Kidney (tissue), 14 donors: ENCODE measurements around the gene NOSIP. TPM values are rescaled to one million over a fixed set of nuclear protein-coding genes. Genes with fewer than 3 reads are reported as not detected.

ENCODE experiments used
- DNase-seq, 5 donors: peaks; one replicate each; pipeline ENCODE4 v3.0.0-alpha.2; 2013 to 2020
- FAIRE-seq: peaks from 2 replicates; lab custom pipeline; 2012; peaks lifted over from hg19 to GRCh38; lab: Jason Lieb, UNC
- H3K27ac ChIP-seq, 2 donors: one replicate each; pipeline ENCODE4 v1.7.0; 2013; ENCODE audit warnings: low read depth in 2 of 2, low read length in 2 of 2, inconsistent platforms in 1 of 2
- H3K27me3 ChIP-seq: one replicate; pipeline ENCODE4 v1.7.1; 2013; ENCODE audit warnings: low read length, inconsistent platforms; ENCODE audit not compliant: control insufficient read depth, insufficient read depth
- H3K36me3 ChIP-seq, 3 donors: one replicate each; pipeline versions ENCODE4 v1.7.0 to v1.7.1; 2013; ENCODE audit warnings: low read length in 3 of 3, control low read depth in 1 of 3, inconsistent platforms in 1 of 3; ENCODE audit not compliant: insufficient read depth in 3 of 3, control insufficient read depth in 2 of 3
- H3K4me1 ChIP-seq, 3 donors: one replicate each; pipeline versions ENCODE4 v1.7.0 to v1.7.1; 2013; ENCODE audit warnings: low read length in 3 of 3, inconsistent platforms in 1 of 3, low read depth in 1 of 3; ENCODE audit not compliant: control insufficient read depth in 2 of 3, insufficient read depth in 2 of 3
- H3K4me3 ChIP-seq, 3 donors: one replicate each; pipeline versions ENCODE4 v1.7.0 to v1.8.1; 2013; ENCODE audit warnings: low read length in 3 of 3, control low read depth in 1 of 3, inconsistent platforms in 1 of 3
- H3K9ac ChIP-seq, 3 donors: one replicate each; pipeline versions ENCODE4 v1.7.0 to v1.7.1; 2013; ENCODE audit warnings: low read length in 3 of 3, control low read depth in 1 of 3, inconsistent platforms in 1 of 3
- H3K9me3 ChIP-seq, 3 donors: one replicate each; pipeline versions ENCODE4 v1.7.0 to v1.7.1; 2013; ENCODE audit warnings: low read length in 3 of 3, control low read depth in 1 of 3, inconsistent platforms in 1 of 3; ENCODE audit not compliant: control insufficient read depth in 2 of 3, insufficient read depth in 1 of 3
- CTCF ChIP-seq: IDR thresholded peaks from 3 replicates; pipeline ENCODE4 v1.5.1; 2012; ENCODE audit warnings: mild to moderate bottlenecking, moderate library complexity, borderline replicate concordance; ENCODE audit not compliant: insufficient read depth; ENCODE audit errors: extremely low read depth
- intact Hi-C: fragments of 100-400 bp; cut with DNase I; formaldehyde crosslinking; loops from one replicate; pipeline ENCODE4 v1.11.1; 2022
- polyA plus RNA-seq: library from polyadenylated mRNA; stranded (reverse); fragments of 350-450 nt; fragmentation: Illumina TruSeq; extraction: RNeasy Lipid Tissue Mini Kit (QIAGEN cat#74804); gene quantifications from one replicate; pipeline ENCODE4 v1.2.3, GENCODE V29; 2014; ENCODE audit warnings: low read depth, low replicate concordance; ENCODE audit not compliant: insufficient read depth
- total RNA-seq: library from RNA; stranded (reverse); fragmentation: NEBNext Ultra II Directional; extraction: Animal tissue kit (Norgen Biotek cat#: 25700); gene quantifications from one replicate; pipeline ENCODE4 v1.2.1, GENCODE V29; 2021
- donor health status: control.
- donor health status: control.
- donor health status: control.
- donor health status: control.
- donor health status: control.
- donor health status: DM: yes; HTN: yes; CAD: no.
- donor health status: Normal renal cell carcinoma (clear cell type).

NOSIP gene
- total and polyA plus RNA-seq, 2 donors from 2014 or later = 52.8 to 122 TPM

- Histone ChIP-seq H3K4me1 (peaks cover 0 to 5% (median 0%) of the 10 kb centered on the region in 3 donors), H3K36me3 (peaks cover 0 to 6% (median 4%) of the 10 kb centered on the region in 3 donors), H3K9ac (peak overlapping the region in 1 of 3 donors; percentile 19), H3K9me3 (no peaks in the 10 kb centered on the region), H3K27me3 (no peaks in the 10 kb centered on the region), H3K4me3 (peak overlapping the region in 1 of 3 donors; percentile 59), H3K27ac (no peak overlapping the region)
- intact Hi-C loops = no loop called here
- TF ChIP-seq CTCF = no peak
- DNase-seq (peak in 1 of 5 donors; percentile 55), FAIRE-seq (no peak)
Observed at GRCh38 chr19:49534632-49535385, 45.5 kb downstream of the NOSIP start.

- Histone ChIP-seq H3K27me3 (no peaks in the 10 kb centered on the region), H3K9ac (peak overlapping the region in 1 of 3 donors; percentile 19), H3K4me1 (peaks cover 0 to 5% (median 0%) of the 10 kb centered on the region in 3 donors), H3K4me3 (peak overlapping the region; percentile 42 to 59 (median 46)), H3K36me3 (peaks cover 0 to 4% (median 2%) of the 10 kb centered on the region in 3 donors), H3K27ac (no peak overlapping the region), H3K9me3 (no peaks in the 10 kb centered on the region)
- intact Hi-C loops = no loop called here
- FAIRE-seq = no peak
- no peak for TF ChIP-seq CTCF
- peak; percentile 81 to 91 (median 86) for DNase-seq
Observed at GRCh38 chr19:49533551-49534488, 46.5 kb downstream of the NOSIP start.

GRCh38 chr19:49530708-49531107 lies 49.6 kb downstream of the NOSIP start:
- Histone ChIP-seq H3K36me3 (peaks cover 0 to 2% (median 0%) of the 10 kb centered on the region in 3 donors), H3K4me3 (no peak overlapping the region), H3K9ac (no peak overlapping the region), H3K4me1 (peaks cover 0 to 8% (median 0%) of the 10 kb centered on the region in 3 donors), H3K9me3 (no peaks in the 10 kb centered on the region), H3K27me3 (no peaks in the 10 kb centered on the region), H3K27ac (no peak overlapping the region)
- DNase-seq (no peak), FAIRE-seq (no peak)
- intact Hi-C loops = no loop called here
- TF ChIP-seq CTCF = no peak
